Endothelial cell of umbilical vein (primary cell): ENCODE data around the gene AFDN.

Source experiments
- EZH2 ChIP-seq: IDR thresholded peaks from 2 replicates; pipeline ENCODE4 v1.6.1; 2012; ENCODE audit warnings: borderline replicate concordance, low read depth, mild to moderate bottlenecking, moderate library complexity, low read length, inconsistent platforms; ENCODE audit not compliant: severe bottlenecking
- GATA2 ChIP-seq: IDR thresholded peaks from 2 replicates; pipeline ENCODE4 v1.7.0; 2011; ENCODE audit warnings: low read depth, mild to moderate bottlenecking, moderate library complexity, mixed read lengths, low read length; ENCODE audit not compliant: insufficient read length, insufficient read depth
- JUN ChIP-seq: IDR thresholded peaks from 2 replicates; pipeline ENCODE4 v1.6.1; 2011; ENCODE audit warnings: borderline replicate concordance, low read depth; ENCODE audit not compliant: insufficient read length, insufficient read depth
- MYC ChIP-seq: IDR thresholded peaks from one replicate; pipeline ENCODE4 v1.6.1; 2011; ENCODE audit warnings: mild to moderate bottlenecking, low read depth, low read length
- POLR2A ChIP-seq: IDR thresholded peaks from 2 replicates; pipeline ENCODE4 v1.6.1; 2012; ENCODE audit warnings: low read depth, mild to moderate bottlenecking, control low read depth, low read length
- POLR2AphosphoS5 ChIP-seq: IDR thresholded peaks from 2 replicates; pipeline ENCODE4 v1.6.1; 2012; ENCODE audit warnings: low read depth, mild to moderate bottlenecking, control low read depth, low read length, moderate library complexity; ENCODE audit not compliant: insufficient read depth
- TF ChIP-seq, protein P1 (sequence below), 2 donors: IDR thresholded peaks; 1 replicate in 1 of 2; 2 replicates in 1 of 2; pipeline ENCODE4 v1.5.1; 2011; ENCODE audit warnings: low read length in 2 of 2, mild to moderate bottlenecking in 2 of 2, moderate library complexity in 2 of 2, control low read depth in 1 of 2, inconsistent platforms in 1 of 2, low read depth in 1 of 2; ENCODE audit not compliant: insufficient read depth in 1 of 2; ENCODE audit errors: extremely low read depth in 1 of 2
- TF ChIP-seq, protein P2 (sequence below): IDR thresholded peaks from 2 replicates; pipeline ENCODE4 v1.6.1; 2011; ENCODE audit not compliant: insufficient read depth, insufficient read length

DNA sequence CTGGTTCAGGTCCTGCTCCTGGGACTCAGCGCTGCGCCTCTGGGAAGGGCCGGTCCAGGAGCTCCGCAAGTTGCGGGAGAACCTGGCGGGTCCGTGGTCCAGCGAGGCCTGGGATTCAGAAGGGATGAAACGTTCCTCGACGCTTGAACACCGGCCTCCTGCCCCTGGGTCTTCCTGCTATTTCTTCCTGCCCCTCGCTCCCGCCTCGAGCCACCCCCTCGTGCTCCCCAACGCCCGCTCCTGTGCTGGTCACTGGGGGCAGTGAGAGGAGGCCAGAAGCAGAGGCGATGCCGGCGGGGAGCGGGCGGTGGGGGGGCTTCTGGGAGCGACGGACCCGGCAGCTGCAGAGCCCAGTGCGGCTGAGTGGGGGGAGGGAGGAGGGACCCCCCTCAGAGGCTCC, 150.0 kb downstream of the AFDN start:
- TF ChIP-seq, protein P1, sequence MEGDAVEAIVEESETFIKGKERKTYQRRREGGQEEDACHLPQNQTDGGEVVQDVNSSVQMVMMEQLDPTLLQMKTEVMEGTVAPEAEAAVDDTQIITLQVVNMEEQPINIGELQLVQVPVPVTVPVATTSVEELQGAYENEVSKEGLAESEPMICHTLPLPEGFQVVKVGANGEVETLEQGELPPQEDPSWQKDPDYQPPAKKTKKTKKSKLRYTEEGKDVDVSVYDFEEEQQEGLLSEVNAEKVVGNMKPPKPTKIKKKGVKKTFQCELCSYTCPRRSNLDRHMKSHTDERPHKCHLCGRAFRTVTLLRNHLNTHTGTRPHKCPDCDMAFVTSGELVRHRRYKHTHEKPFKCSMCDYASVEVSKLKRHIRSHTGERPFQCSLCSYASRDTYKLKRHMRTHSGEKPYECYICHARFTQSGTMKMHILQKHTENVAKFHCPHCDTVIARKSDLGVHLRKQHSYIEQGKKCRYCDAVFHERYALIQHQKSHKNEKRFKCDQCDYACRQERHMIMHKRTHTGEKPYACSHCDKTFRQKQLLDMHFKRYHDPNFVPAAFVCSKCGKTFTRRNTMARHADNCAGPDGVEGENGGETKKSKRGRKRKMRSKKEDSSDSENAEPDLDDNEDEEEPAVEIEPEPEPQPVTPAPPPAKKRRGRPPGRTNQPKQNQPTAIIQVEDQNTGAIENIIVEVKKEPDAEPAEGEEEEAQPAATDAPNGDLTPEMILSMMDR (IDR thresholded peaks at IDR 0.05; ENCODE audit: extremely low read depth in 1 of 2, insufficient read depth in 1 of 2, low read depth in 1 of 2, low read length in 2 of 2) = no peak
- TF ChIP-seq POLR2A (no peak), JUN (no peak), MYC (no peak), POLR2AphosphoS5 (no peak), GATA2 (no peak), EZH2 (no peak)
- TF ChIP-seq, protein P2, sequence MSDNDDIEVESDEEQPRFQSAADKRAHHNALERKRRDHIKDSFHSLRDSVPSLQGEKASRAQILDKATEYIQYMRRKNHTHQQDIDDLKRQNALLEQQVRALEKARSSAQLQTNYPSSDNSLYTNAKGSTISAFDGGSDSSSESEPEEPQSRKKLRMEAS = no peak
